Head of caudate nucleus (tissue), 42 donors: ENCODE measurements around the gene INHBB.

Experiments used
- DNase-seq, 42 donors: peaks; one replicate each; pipeline versions ENCODE4 v3.0.0 to v3.0.0-alpha.2; 2020 to 2021; ENCODE audit warnings: mixed read lengths in 7 of 42
- intact Hi-C: fragments of 100-400 bp; cut with DNase I; formaldehyde crosslinking; loops from one replicate; pipeline ENCODE4 v1.15.0; 2022

Gene INHBB

DNA sequence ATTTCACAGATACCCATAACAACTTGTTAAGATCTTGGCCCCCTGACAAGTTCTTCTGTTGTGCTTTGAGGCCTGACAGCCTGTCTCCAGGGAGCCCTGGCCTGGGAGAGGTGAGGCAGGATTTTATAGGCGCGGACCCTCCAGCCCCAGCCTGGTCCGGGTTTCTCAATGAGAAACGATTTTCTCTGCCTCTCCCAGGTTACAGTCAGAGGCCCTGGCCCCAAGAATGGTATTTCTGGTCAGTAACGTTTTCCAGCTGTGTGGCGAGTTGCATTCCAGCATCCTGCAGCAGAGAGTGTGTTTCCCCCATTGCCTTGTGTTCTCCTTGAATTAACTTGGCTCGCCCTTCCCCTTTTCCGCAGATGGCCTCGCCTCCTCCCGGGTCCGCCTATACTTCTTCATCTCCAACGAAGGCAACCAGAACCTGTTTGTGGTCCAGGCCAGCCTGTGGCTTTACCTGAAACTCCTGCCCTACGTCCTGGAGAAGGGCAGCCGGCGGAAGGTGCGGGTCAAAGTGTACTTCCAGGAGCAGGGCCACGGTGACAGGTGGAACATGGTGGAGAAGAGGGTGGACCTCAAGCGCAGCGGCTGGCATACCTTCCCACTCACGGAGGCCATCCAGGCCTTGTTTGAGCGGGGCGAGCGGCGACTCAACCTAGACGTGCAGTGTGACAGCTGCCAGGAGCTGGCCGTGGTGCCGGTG lies 3.0 kb downstream of the INHBB start:
- intact Hi-C loops = loop anchor here (10.0 kb wide), 1 partner anchor 166 kb away; no protein-coding TSS in a partner anchor
- no peak for DNase-seq

DNA sequence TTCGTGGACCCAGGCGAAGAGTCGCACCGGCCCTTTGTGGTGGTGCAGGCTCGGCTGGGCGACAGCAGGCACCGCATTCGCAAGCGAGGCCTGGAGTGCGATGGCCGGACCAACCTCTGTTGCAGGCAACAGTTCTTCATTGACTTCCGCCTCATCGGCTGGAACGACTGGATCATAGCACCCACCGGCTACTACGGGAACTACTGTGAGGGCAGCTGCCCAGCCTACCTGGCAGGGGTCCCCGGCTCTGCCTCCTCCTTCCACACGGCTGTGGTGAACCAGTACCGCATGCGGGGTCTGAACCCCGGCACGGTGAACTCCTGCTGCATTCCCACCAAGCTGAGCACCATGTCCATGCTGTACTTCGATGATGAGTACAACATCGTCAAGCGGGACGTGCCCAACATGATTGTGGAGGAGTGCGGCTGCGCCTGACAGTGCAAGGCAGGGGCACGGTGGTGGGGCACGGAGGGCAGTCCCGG lies 3.5 kb downstream of the INHBB start:
- intact Hi-C loops = loop anchor here (10.0 kb wide), 1 partner anchor 165 kb away; no protein-coding TSS in a partner anchor
- no peak for DNase-seq

DNA sequence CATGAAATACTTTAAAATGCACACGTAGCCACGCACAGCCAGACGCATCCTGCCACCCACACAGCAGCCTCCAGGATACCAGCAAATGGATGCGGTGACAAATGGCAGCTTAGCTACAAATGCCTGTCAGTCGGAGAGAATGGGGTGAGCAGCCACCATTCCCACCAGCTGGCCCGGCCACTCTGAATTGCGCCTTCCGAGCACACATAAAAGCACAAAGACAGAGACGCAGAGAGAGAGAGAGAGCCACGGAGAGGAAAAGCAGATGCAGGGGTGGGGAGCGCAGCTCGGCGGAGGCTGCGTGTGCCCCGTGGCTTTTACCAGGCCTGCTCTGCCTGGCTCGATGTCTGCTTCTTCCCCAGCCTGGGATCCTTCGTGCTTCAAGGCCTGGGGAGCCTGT lies 4.1 kb downstream of the INHBB start:
- intact Hi-C loops = no loop called here
- no peak for DNase-seq

DNA sequence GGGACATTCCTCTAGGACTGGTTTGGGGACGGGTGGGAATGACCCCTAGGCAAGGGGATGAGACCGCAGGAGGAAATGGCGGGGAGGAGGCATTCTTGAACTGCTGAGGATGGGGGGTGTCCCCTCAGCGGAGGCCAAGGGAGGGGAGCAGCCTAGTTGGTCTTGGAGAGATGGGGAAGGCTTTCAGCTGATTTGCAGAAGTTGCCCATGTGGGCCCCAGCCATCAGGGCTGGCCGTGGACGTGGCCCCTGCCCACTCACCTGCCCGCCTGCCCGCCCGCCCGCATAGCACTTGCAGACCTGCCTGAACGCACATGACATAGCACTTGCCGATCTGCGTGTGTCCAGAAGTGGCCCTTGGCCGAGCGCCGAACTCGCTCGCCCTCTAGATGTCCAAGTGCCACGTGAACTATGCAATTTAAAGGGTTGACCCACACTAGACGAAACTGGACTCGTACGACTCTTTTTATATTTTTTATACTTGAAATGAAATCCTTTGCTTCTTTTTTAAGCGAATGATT lies 4.9 kb downstream of the INHBB start:
- DNase-seq = no peak
- intact Hi-C loops = no loop called here

DNA sequence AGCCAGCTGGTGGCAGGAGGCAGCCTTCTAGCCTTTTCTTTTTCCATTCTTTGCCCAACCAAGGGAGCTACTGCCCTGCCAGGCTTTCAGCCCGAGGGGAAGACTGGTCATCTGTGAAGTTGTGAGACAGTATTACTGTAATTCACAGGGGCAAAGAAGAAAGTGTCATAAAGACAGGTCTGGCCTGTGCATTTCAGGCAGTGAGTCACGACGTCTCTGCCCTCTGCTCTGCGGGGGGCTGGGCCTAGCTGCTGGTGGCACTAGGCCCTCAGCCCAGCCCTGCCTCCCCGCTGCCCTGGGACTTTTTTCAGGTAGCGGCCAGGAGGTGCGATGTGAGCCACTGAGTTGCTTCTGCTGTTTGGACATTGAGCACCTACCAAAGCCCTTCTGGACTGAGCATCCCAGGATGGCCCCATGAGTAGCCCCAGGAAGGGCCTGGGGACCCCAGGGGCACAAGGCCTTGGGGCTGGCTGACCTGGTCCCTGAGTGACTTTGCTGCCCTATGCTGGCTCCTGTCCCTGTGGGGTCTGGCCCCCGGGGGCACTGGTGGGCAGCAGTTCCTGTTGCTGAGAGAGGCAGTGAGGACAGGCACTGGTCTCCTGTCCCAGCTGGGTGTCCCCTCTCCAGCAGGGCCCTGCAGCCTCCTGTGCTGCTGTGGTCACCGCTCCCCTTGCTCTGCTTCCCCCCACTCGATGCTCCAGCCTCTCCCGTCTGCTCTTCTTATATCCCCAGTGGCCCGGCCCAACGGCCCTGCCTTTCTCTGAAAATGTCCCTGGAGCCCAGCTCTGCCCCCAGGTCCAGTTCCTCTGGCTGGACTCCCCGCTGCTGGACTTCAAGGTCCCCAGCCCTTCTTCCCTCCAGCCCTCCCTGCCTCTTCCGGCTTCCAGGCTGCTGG lies 7.0 kb downstream of the INHBB start:
- intact Hi-C loops = no loop called here
- DNase-seq = no peak

DNA sequence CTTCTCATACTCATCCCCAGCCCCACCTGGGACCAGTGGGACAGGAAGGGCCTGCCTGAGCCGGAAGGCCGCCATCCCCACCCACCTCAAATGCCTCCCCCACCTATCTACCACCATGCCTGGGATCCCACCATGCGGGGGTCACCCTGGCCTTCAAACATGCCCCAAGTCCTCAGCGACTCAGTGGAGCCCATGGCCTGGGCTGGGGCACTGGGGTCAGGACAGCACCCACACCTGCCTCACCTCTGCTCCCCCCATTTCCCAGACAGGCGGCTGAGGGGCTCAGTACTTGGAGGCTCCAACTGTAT lies 7.6 kb downstream of the INHBB start:
- no peak for DNase-seq
- intact Hi-C loops = no loop called here

DNA sequence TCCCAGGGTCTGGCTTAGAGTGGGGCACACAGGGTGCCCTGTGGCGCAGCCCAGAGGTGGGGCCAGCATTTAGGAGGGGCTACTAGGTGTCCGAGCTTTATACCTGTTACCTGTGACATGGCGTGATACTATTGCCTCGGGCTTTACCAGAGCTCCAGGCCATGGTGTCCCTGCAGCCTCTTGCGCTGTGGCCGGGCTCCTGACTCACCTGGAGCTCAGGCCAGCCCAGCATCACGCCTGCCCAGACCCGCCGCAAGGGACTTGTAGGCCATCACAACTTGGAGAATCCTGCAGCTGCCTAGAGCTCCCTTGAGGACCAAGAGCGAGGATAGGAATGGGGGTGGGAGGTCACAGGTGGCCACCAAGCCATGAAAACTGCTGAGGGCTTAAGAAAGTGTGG lies 8.0 kb downstream of the INHBB start:
- intact Hi-C loops = no loop called here
- DNase-seq = no peak

DNA sequence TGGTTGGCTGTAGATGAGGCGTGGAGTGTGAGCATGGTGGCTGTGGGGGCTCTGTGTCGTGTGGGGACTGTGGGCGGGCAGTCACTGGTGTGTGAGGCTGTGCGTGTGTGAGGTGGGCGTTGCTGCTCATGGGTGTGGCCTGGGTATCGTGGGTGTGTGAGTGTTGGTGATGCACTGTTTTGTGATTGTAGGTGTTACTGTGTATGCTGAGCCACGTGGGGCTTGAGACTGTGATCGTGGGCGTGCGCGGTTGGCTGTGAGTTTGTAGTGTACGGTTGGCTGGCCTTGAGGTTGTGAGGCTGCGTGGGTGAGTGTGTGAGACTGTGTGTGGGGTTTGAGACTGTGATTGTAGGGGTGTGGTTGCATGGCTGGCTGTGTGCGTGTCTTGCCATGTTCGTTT lies 8.5 kb downstream of the INHBB start:
- intact Hi-C loops = no loop called here
- peak in 7 of 42 donors; percentile 10 to 54 (median 39) for DNase-seq

DNA sequence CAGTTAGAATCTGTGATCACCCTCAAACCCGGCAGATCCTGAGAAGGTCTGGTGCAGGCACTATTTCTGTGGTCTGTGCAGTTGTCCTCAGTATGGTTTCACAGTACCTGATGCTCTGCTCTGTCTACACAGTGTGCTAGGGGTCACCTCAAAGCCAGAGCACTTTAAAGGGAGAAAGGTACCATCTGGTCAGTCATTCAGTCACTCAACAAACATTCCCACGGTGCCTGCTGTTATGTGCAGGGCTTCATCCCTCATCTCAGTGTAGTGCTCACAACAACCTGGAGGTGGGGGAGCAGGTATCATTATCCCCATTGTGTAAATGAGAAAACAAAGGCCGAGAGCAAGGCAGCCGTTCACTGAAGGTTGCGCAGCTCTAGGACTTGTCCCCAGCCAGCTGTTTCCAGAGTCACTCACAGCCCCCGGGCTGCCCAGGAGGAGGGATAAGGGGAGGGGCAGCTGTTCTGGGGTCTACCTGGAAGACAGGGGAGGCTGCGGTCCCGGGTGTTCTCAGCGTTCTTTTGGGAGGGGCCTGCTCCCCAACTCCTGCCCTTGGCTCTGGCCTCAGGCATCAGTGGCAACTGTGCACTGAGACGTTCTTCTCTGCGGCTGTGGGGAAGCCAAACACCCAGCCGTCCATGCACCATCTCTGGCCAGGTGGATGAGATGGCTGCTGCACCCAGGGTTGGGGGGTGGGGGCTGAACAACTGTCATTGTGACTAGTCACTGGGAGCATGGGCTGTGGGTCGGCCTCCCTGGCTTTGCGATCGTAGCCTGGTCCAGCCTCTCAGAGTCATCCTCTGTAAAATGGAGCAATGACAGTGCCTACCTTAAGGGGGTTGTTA lies 9.2 kb downstream of the INHBB start:
- DNase-seq = no peak
- intact Hi-C loops = no loop called here

DNA sequence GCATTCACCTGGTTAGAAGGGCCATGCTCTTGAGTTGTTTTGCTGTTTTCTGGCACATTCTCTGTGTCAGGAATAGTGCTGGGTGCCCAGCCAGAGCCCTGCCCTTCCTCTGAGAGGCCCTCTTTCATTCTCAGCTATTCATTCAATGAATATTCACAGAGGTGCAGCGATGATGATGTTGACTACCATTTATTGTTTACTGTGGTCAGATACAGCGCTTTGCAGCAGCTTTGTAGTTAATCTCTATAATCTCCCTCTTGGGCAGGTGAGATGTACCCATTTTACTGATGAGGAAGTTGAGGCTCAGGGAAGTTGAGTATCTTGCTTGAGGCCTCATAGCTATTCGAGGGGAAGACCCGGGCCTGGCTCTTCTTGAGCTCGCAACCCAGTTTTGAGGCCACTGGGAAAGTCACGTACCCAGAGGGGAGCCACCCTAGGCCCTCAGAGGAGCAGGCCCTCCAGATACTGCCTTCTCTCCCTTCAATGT lies 9.9 kb downstream of the INHBB start:
- DNase-seq = no peak
- intact Hi-C loops = no loop called here

DNA sequence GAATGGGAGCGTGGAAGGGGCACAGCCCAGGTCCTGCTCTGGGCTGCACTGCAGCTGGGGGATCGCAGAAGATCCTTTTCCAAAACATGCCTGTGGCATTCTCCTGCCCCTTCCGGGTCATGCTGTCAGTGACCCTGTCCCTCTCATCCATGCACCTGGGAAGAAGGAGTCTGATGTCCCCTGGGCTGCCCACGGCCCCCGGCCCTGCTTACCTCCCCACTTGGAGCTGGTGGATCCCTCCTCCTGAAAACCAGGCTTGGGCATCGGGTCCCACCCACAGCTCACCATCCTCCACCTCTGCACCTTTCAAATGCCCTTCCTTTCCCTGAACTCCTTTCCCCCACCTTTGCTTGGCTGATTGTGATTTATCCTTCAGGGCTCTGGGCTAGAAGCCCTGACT lies 11.8 kb downstream of the INHBB start:
- DNase-seq = no peak
- intact Hi-C loops = no loop called here

DNA sequence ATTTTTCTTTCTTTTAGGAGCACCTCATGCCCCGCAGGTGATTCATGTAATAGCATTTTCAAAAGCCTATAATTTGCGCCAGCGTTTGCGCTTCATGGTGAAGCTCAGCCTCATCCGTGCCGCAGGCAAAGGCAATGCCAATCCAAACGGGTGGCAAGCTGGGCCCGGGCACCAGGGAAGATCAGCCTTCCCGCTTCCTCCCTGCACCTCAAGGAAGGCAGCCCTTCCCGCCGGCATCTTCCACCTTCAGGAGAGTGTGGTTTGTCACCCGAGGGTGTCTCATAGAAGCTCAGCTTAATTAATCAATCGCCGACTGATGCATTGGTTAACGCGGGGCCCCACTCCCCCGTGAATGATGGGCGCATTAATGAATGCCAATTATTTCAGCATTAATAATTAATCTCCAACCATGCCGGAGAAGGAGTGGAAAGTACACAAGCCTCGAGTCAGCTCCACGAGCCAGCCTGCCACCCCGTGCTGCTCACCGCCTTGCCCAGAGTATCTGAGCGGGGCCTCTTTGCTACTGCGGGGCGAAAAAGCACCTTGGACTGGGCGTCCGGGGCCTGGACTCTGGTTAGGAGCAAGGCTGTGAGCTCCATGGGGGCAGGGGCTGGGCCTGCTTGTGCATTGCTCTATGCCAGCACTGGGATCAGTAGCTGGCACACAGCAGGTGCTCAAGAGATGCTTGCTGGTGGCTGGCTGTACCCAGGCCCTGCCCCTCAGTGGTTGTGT lies 13.0 kb downstream of the INHBB start:
- intact Hi-C loops = no loop called here

DNA sequence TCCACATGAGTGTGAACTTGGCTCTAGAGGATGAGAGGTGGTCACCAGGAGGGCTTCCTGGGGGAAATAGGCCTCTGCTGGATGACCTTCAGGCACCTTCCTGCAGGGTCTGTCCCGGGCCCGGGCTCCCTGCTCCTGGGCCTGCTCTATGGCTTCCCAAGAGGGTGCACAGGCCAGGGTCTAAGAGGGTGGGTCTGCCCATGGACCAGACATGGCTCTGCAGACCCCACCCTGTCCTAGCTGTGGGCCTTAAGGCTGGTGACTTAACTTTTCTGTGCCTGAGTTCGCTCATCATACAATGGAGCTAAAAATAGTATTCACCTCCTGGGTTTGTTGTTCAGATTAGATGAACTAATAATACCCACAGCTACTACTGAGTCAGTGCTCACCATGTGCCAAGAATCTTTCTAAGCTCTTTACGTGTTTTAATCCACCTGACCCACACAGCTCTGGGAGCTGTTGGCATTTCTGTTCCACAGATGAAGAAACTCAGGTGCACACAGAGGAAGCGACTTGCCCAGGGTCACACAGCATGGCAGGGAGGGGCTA lies 14.4 kb downstream of the INHBB start:
- DNase-seq = no peak
- intact Hi-C loops = no loop called here

More for the DNA sequence above, 13.0 kb downstream of the INHBB start:
- DNase-seq = no peak

DNA sequence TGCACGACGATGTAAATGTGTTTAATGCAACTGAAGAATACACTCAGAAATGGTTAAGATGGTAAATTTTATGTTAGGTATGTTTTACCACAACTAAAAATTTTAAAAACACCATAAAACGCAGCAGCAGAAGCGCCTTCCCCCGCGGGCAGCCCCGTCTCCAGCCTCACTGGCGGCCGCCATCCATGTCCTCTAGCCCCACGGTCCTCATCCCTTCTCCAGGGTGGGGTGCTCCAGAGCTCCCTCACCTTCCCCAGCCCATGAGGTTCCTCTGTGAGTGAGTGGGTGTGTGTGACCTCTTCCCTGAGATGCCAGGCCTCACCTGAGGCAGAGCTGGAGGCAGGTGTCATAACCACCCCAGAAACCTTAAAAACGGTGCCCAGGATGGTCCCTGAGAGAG lies 17.0 kb downstream of the INHBB start:
- no peak for DNase-seq
- intact Hi-C loops = no loop called here

DNA sequence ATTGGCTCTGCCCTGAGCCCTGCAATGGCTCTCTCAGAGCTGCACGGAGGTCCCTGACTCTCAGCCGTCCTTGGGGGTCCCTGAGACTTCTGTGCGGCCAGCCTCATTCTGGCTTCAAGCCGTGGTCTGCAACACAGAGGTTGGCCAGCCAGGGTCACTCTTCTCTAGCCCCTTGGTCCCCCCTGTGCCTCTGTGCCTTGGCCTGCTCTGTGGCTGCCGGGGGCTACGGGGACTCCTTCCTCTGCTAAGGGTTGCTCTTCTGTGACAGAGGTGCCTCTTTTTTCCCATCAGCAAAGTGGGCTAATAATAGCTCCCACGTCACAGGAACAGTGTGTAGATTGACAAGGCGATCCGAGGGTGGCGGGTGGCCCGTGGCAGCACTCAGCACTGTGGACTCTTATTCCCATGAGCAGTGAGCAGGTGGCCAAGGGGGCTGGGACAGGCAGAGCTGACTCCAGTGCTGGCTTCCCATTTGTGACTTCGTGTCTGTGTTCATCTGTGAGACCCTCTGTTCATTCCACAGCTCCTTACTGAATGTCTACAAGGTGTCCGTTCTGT lies 19.4 kb downstream of the INHBB start:
- intact Hi-C loops = no loop called here
- no peak for DNase-seq

DNA sequence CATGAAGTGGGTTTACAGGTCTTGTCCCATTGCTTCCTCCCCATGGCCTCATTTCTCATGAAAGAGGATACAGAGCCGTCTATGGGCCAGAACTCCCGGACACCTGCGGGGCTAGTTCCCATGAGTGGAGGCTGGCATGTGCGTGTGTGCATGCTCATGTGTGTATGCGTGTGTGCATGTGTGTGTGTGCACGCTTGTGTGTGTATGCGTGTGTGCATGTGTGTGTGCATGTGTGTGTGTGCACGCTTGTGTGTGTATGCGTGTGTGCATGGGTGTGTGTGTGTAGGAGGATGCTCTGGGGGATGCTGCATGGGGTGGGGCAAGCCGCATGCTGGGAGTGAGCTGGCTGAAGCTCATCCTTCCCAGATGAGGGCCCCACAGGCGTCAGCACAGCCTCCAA lies 20.8 kb downstream of the INHBB start:
- no peak for DNase-seq
- intact Hi-C loops = no loop called here

DNA sequence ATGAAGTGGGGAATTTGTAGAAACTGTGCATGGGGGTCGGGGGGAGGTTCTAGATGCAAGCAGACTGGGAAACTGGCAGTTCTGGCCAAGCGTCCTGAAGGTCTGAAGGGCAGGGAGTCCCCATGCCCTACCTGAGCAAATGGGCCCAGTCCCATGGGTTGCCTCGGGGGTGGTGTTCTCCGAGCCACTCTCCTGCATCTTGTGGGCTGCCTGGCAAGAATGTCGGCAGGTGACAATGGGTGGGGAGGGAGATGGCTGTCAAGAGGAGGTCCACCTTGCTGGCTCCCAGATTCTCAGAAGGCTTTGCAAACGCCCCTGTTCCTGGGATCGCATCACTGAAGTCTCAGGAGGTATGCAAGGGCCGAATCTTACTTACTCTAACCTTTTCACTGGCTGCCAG lies 21.3 kb downstream of the INHBB start:
- intact Hi-C loops = no loop called here
- DNase-seq = no peak

DNA sequence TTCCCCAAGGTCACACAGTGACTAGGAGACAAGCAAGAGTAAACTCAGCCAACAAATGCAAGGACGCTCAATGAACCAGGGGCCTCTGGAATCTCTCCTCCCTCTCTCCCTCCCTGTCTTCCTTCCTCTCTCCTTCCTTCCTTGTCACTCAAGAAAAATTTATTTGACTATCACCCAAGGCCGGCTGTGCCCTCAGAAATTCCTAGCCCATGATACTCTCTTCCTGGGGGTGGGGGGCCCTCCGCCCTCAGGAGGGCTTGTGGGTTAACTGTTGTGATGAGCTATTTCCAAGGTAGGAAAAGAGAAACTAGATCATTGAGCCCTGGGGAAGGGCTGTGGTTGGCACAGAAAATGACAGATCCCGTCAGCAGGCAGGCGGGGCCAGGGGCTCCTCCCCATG lies 21.7 kb downstream of the INHBB start:
- DNase-seq = no peak
- intact Hi-C loops = no loop called here
